ENCODE measurements around the gene FARP2. TPM values are rescaled to one million over a fixed set of nuclear protein-coding genes. Genes with fewer than 3 reads are reported as not detected.

FARP2 gene
- total and polyA plus RNA-seq, 2 of the 13 experiments (the other 11 are each of a cell fraction or from before 2014, with no cell fraction given): 28.0 to 45.4 TPM

DNA sequence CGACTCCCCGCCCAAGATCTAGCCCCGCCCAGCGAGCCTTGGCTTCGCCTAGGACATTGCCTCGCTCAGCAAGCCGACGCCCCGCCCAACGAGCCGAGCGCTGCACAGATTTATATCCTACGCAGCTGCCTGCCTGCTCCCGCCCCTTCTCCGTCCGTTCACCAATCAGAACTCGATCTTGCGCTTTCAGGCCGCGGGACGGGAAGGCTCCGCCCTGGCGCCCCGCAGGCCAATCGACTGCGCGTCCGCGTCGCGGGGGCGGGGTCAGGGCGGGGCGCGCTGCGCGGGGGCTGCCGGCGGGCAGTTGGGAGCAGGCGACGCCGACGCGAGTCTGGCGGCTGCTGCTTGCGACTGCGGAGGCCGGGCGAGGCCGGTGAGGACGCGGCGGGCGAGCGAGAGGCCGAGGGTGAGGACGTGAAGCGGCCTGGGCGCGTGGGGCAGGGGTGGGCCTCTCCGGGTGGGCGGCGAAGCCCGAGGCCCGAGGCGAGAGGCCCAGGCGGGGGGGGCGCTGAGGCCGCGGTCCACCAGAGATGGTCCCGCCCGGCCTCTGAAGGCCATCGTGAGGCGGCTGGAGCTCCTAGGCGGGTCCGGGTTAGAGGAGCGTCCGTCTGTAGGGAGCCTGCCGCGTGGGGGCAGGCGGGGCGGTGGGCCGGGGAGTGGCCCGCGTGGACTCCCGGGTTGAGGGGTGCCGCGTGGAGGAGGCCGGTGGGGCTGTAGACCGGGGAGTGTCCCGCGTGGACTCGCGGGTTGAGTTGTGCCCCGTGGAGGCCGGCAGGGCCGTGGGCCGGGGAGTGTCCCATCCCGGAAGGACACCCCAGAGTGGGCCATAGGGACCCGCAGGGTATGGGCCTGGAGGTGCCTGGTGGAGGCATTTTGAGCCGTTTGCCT lies at the start of gene FARP2 (continued):
- TF ChIP-seq, protein P1, sequence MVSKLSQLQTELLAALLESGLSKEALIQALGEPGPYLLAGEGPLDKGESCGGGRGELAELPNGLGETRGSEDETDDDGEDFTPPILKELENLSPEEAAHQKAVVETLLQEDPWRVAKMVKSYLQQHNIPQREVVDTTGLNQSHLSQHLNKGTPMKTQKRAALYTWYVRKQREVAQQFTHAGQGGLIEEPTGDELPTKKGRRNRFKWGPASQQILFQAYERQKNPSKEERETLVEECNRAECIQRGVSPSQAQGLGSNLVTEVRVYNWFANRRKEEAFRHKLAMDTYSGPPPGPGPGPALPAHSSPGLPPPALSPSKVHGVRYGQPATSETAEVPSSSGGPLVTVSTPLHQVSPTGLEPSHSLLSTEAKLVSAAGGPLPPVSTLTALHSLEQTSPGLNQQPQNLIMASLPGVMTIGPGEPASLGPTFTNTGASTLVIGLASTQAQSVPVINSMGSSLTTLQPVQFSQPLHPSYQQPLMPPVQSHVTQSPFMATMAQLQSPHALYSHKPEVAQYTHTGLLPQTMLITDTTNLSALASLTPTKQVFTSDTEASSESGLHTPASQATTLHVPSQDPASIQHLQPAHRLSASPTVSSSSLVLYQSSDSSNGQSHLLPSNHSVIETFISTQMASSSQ (IDR thresholded peaks at IDR 0.05; ENCODE audit: low read depth): no peak
- TF ChIP-seq, protein P1 (CRISPR knock-in tag; IDR thresholded peaks at IDR 0.05; ENCODE audit: borderline replicate concordance): peak; percentile 36
- no peak for TF ChIP-seq CC2D1A (CRISPR knock-in tag; IDR thresholded peaks at IDR 0.05)
- peak; percentile 17; the same call in 1 of the 2 replicates for TF ChIP-seq ZNF335 (CRISPR knock-in tag; IDR thresholded peaks at IDR 0.05)
- TF ChIP-seq, protein P2, sequence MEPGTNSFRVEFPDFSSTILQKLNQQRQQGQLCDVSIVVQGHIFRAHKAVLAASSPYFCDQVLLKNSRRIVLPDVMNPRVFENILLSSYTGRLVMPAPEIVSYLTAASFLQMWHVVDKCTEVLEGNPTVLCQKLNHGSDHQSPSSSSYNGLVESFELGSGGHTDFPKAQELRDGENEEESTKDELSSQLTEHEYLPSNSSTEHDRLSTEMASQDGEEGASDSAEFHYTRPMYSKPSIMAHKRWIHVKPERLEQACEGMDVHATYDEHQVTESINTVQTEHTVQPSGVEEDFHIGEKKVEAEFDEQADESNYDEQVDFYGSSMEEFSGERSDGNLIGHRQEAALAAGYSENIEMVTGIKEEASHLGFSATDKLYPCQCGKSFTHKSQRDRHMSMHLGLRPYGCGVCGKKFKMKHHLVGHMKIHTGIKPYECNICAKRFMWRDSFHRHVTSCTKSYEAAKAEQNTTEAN (CRISPR knock-in tag; conservative IDR thresholded peaks at IDR 0.05): 0 out of 2 replicates have a peak, but pooled peaks have one; percentile 42
- TF ChIP-seq ZSCAN29 (CRISPR knock-in tag; conservative IDR thresholded peaks at IDR 0.05): no peak
- TF ChIP-seq, protein P3, sequence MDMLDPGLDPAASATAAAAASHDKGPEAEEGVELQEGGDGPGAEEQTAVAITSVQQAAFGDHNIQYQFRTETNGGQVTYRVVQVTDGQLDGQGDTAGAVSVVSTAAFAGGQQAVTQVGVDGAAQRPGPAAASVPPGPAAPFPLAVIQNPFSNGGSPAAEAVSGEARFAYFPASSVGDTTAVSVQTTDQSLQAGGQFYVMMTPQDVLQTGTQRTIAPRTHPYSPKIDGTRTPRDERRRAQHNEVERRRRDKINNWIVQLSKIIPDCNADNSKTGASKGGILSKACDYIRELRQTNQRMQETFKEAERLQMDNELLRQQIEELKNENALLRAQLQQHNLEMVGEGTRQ (IDR thresholded peaks at IDR 0.05; ENCODE audit: low read depth, low read length): no peak
- TF ChIP-seq, protein P3 (CRISPR knock-in tag; IDR thresholded peaks at IDR 0.05; ENCODE audit: borderline replicate concordance): no peak
- peak; percentile 43 for TF ChIP-seq ZNF883 (CRISPR knock-in tag; IDR thresholded peaks at IDR 0.05; ENCODE audit: not compliant biosample characterization)
- TF ChIP-seq SPEN (CRISPR knock-in tag; IDR thresholded peaks at IDR 0.05; ENCODE audit: low read depth): peak; percentile 74
- no peak for TF ChIP-seq ZNF878 (CRISPR knock-in tag; IDR thresholded peaks at IDR 0.05)
- peak; percentile 91; the same call in 1 of the 2 replicates for TF ChIP-seq SRY (CRISPR knock-in tag; IDR thresholded peaks at IDR 0.05)
- no peak for TF ChIP-seq U2AF2 (IDR thresholded peaks at IDR 0.05; ENCODE audit: low read depth, low read length)
- peak; percentile 92; the same call in 1 of the 2 replicates for TF ChIP-seq KAT7 (CRISPR knock-in tag; IDR thresholded peaks at IDR 0.05; ENCODE audit: borderline replicate concordance)
- no peak for TF ChIP-seq NFE2L2 (IDR thresholded peaks at IDR 0.05; ENCODE audit: low read length)
- no peak; the same call in 1 of the 2 replicates for TF ChIP-seq ZNF431 (CRISPR knock-in tag; IDR thresholded peaks at IDR 0.05; ENCODE audit: borderline replicate concordance, low read depth)
- no peak for TF ChIP-seq SMAD3 (CRISPR knock-in tag; IDR thresholded peaks at IDR 0.05)
- peak; percentile 59 for TF ChIP-seq YEATS4 (CRISPR knock-in tag; IDR thresholded peaks at IDR 0.05; ENCODE audit: borderline replicate concordance)
- TF ChIP-seq ZNF326 (CRISPR knock-in tag; IDR thresholded peaks at IDR 0.05; ENCODE audit: borderline replicate concordance): no peak
- TF ChIP-seq, protein P4, sequence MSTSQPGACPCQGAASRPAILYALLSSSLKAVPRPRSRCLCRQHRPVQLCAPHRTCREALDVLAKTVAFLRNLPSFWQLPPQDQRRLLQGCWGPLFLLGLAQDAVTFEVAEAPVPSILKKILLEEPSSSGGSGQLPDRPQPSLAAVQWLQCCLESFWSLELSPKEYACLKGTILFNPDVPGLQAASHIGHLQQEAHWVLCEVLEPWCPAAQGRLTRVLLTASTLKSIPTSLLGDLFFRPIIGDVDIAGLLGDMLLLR (CRISPR knock-in tag; IDR thresholded peaks at IDR 0.05): no peak
- TF ChIP-seq PITX1 (CRISPR knock-in tag; IDR thresholded peaks at IDR 0.05): no peak
- no peak for TF ChIP-seq NFRKB (IDR thresholded peaks at IDR 0.05)

Data from HepG2 (cell line).